OCI-LY1 (cell line): ENCODE data around the gene SLFN13.

Source experiments
- EZH2 ChIP-seq: fragments of 200-600 bp; sonication (generic), shearing (Covaris generic); IDR thresholded peaks from 2 replicates; pipeline ENCODE4 v1.8.0; 2017; ENCODE audit warnings: borderline replicate concordance, mixed run types, mild to moderate bottlenecking, antibody characterized with exemption, low read length, moderate library complexity, mixed read lengths
- TF ChIP-seq, protein P1 (sequence below): fragments of 200-600 bp; sonication (generic), shearing (Covaris generic); IDR thresholded peaks from 2 replicates; pipeline ENCODE4 v1.5.1; 2017; ENCODE audit warnings: mild to moderate bottlenecking, antibody characterized with exemption, low read length, moderate library complexity, mixed read lengths

DNA sequence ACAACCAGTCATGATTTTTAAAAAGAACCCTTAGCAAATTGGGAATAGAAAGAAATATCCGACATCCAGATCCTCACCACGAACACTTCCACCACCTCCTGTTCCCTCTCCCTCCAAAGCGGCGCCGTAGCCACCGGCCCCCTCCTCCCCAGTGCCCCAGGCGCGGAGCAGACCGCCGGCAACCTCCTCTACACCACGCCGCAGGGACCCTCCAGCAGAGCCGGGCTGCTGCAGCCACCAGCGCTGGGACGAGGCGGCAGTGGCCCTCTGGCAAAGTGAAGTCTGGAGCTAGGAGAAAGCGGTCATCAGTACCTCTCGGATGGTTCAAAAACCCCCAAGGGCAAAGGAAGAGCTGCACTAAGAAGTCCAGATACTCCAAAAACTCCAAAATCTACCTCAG is 41.4 kb upstream of the SLFN13 start:
- TF ChIP-seq EZH2: no peak
- TF ChIP-seq, protein P1, sequence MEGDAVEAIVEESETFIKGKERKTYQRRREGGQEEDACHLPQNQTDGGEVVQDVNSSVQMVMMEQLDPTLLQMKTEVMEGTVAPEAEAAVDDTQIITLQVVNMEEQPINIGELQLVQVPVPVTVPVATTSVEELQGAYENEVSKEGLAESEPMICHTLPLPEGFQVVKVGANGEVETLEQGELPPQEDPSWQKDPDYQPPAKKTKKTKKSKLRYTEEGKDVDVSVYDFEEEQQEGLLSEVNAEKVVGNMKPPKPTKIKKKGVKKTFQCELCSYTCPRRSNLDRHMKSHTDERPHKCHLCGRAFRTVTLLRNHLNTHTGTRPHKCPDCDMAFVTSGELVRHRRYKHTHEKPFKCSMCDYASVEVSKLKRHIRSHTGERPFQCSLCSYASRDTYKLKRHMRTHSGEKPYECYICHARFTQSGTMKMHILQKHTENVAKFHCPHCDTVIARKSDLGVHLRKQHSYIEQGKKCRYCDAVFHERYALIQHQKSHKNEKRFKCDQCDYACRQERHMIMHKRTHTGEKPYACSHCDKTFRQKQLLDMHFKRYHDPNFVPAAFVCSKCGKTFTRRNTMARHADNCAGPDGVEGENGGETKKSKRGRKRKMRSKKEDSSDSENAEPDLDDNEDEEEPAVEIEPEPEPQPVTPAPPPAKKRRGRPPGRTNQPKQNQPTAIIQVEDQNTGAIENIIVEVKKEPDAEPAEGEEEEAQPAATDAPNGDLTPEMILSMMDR: no peak
